ENCODE measurements around the gene DNAJA3.

DNAJA3 gene

DNA sequence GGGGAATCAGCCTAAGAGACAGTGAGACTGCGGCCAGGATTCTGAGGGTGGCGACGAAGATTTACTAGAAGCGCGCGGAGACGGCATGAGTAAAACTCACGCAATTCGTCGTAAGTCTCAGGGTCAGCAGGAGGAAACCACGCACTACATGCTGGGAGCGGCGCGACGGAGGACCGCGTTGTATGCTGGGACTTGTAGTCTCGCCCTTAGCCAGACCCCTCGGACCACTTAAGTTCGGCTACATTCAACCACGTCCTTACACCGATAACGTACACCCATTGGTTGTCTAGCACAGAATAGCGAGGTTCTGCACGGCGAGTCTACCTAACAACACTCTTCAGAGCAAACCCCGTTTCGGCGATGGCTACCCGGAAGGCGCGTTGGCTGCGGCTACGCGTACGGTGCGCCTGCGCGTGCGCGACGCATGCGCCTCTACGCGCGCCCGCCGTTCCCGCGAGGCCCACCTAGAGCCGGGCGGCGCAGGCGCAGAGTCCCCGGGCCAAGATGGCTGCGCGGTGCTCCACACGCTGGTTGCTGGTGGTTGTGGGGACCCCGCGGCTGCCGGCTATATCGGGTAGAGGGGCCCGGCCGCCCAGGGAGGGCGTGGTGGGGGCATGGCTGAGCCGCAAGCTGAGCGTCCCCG is at the start of gene DNAJA3:
Gene DNAJA3, plus strand, starts transcription at position 491 of the 643 bp plus-strand sequence. Its CDS starts 14 bp downstream, at position 505.
- peak; percentile 82 to 86 (median 83) for DNase-seq (ENCODE audit: low read depth in 3 of 3)

DNA sequence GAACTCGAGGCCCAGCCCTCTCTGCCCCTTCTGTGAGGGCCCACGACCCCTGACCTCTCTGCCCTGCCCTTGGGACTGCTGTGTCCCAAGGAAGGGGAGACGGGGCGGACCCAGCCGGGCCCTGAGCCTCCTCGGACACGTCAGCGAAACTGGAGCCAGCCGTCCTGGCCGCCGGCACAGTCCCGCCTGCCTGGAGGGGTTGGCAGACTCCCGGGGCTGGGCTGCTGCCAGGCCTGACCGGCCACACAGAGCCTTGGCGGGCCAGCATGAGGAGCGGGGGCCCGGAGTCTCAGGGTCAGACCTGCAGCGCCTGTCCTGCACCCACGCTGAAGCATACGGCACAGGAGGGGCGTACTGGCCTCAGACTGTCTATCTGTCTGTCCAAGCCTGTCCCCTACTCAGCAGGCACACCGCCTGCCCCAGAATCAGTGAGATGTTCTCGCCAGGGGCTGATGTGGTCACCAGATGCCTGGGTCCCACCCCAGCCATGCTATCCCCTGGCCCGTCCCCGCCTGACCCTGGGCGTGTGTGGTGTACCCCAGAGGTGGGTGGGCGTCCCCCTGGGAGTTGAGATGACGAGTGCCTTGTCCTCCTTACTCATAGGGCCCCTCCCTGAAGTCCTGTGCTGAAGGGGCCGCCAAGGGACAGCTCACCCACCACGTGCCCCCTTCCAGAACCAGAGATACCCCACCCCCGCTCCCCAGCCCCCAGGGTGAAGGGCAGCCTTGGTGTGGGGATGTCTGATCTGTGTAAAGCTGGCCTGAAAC is 49.4 kb upstream of the DNAJA3 start:
- no peak for DNase-seq (ENCODE audit: low read depth in 3 of 3)

DNA sequence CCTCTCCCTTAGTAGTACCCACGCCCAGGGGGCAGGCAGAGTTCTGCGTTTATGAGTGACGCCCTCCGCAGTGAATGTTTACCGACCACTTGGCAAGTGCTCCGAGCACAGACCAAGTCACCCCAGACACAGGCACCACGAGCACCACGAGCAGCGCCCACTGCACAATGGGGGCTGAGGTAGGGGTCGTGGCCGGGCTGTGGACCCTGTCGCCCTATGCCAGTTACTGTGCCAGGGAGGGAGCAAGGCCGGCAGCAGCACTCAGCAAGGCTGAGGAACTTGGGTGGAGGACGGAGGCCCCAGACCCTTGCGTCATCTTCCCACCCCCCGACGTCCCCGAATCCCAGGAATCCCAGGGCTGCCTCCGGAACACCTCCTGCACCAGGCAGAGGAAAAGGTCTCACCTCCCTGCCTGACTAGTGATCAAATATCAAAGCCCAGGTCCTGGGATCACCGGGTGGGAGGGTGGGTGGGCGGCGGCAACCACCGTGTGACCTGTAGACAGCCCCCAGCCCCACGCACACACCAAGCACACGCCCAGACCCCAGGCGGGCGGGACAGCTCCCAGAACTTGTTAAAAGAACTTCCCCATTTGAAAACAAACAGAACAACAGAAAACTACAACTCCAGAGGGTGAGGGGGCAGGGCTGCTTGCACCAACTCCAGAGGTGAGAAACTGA is 48.6 kb upstream of the DNAJA3 start:
- DNase-seq (ENCODE audit: low read depth in 3 of 3): no peak

DNA sequence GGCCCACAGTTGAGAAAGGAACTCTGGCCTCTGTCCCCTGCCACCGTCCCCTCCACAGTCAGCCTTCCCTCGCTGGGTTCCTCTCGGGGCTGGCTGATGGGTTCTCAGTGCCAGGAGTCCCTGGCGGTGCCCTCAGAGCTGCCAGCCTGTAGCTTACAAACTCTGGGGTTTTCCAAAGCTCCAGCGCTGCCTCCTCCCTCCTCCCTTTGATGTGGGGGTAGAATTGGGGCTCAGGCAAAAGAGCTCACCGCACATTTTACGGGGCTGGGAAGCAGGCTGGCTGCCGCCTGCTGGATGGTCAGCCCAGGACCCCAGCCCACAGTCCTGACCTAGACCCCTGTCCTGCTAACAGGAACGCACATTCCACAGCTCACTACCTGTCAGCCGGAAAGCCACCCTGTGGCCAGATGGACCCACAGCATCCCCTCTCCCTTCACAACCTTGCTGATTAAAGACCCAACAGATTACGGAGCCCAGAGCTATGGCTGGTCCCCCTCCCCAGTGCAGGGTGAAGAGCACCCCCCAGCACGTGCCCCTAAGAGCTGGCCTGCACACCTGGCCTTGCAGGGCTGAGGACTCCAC is 48.0 kb upstream of the DNAJA3 start:
- DNase-seq (ENCODE audit: low read depth in 3 of 3): no peak

DNA sequence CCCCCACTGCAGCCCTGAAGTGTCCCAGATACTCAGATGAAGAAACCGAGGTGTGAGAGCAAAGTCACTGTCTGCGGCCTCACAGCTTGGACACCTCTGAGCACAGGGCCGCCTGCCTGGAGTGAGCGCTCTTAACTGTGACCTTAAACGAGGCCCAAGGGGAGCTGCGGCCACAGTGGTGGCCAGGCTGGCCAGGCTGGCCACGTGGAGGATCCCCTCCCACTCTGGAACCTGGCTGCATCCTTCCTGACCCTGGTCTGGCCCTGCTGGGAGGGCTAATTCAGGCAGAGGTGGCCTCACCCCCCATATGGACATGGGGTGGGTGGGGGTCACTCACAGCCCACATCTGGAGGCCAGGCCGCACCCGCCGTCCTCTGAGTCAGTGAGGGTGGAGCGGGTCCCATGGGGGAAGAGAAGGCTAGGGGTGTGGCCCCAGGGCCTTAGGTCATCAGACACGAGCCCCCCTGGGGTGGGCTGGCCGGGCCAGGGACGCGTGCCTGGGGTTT is 47.5 kb upstream of the DNAJA3 start:
- no peak for DNase-seq (ENCODE audit: low read depth in 3 of 3)

DNA sequence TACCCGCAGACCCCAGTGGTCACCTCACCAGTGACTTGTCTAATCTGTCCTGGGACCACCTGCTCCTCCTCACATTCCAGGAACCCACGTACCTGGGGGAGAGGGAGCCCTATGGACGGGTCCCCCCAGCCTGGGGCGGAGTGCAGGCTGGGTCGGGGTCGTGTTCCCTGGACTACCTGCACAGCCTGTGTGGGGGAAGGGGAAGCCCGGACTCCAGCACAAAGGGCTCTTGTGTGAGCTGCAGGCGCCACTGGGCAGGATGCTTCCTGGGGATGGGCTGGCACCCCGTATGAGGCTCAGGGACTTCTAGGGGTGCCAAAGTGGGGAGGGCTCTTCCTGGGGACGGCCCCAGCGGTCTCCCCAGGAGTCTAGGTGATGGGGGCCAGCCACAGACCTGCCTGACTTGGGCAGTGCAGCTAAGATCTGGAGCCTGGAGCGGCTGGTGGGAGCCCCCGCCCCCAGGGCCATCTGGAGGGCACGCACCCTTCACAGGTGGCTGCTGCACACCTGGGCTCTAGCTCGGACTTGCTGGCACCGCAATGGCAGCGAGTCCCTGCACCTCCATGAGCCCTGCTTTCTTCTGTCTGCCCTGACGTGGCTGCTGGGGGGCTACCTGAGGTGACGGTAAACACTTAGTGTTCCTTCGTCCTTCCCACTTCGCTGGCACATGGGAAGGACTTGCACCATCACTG is 46.5 kb upstream of the DNAJA3 start:
- no peak for DNase-seq (ENCODE audit: low read depth in 3 of 3)

DNA sequence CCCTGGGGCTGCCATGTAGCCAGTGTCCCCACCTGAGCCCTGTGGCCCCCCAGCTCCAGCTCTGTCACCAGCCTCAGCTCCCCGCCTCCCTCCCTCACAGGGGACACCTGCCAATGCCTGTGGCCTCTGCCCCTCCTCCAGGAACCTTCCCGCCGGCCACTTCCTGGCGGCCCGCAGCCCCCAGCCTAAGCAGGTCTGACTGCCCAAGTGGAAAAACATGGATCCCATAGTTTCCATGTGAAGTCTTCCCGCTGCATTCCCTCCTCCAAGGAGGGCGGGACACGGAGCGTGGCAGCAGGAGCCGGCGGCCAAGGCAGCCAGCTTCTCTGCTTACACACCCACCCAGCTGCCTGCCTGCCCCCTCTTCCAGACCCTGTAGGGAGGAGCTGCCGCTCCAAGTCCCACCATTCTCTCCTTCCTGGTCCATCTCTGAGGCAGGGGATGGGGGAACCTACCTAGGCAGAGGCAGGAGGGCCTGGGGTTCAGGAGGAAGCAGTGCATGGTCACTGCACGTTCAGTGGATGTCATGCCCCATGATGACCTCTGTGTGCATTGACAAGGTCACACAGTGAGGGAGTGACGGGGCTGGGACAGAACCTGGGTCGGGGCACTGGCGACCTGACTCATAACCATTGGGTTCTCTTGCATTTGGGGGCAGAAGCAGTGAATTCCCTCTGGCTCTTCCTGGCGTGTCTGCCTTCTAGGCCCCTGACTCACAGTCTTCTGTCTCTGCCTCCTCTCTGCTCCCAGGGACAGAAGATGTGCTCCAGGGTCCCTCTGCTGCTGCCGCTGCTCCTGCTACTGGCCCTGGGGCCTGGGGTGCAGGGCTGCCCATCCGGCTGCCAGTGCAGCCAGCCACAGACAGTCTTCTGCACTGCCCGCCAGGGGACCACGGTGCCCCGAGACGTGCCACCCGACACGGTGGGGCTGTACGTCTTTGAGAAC is 45.3 kb upstream of the DNAJA3 start:
- DNase-seq (ENCODE audit: low read depth in 3 of 3): no peak

DNA sequence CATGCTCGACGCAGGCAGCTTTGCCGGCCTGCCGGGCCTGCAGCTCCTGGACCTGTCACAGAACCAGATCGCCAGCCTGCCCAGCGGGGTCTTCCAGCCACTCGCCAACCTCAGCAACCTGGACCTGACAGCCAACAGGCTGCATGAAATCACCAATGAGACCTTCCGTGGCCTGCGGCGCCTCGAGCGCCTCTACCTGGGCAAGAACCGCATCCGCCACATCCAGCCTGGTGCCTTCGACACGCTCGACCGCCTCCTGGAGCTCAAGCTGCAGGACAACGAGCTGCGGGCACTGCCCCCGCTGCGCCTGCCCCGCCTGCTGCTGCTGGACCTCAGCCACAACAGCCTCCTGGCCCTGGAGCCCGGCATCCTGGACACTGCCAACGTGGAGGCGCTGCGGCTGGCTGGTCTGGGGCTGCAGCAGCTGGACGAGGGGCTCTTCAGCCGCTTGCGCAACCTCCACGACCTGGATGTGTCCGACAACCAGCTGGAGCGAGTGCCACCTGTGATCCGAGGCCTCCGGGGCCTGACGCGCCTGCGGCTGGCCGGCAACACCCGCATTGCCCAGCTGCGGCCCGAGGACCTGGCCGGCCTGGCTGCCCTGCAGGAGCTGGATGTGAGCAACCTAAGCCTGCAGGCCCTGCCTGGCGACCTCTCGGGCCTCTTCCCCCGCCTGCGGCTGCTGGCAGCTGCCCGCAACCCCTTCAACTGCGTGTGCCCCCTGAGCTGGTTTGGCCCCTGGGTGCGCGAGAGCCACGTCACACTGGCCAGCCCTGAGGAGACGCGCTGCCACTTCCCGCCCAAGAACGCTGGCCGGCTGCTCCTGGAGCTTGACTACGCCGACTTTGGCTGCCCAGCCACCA is 44.4 kb upstream of the DNAJA3 start:
- DNase-seq (ENCODE audit: low read depth in 3 of 3): no peak

DNA sequence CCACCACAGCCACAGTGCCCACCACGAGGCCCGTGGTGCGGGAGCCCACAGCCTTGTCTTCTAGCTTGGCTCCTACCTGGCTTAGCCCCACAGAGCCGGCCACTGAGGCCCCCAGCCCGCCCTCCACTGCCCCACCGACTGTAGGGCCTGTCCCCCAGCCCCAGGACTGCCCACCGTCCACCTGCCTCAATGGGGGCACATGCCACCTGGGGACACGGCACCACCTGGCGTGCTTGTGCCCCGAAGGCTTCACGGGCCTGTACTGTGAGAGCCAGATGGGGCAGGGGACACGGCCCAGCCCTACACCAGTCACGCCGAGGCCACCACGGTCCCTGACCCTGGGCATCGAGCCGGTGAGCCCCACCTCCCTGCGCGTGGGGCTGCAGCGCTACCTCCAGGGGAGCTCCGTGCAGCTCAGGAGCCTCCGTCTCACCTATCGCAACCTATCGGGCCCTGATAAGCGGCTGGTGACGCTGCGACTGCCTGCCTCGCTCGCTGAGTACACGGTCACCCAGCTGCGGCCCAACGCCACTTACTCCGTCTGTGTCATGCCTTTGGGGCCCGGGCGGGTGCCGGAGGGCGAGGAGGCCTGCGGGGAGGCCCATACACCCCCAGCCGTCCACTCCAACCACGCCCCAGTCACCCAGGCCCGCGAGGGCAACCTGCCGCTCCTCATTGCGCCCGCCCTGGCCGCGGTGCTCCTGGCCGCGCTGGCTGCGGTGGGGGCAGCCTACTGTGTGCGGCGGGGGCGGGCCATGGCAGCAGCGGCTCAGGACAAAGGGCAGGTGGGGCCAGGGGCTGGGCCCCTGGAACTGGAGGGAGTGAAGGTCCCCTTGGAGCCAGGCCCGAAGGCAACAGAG is 43.5 kb upstream of the DNAJA3 start:
- DNase-seq (ENCODE audit: low read depth in 3 of 3): no peak

DNA sequence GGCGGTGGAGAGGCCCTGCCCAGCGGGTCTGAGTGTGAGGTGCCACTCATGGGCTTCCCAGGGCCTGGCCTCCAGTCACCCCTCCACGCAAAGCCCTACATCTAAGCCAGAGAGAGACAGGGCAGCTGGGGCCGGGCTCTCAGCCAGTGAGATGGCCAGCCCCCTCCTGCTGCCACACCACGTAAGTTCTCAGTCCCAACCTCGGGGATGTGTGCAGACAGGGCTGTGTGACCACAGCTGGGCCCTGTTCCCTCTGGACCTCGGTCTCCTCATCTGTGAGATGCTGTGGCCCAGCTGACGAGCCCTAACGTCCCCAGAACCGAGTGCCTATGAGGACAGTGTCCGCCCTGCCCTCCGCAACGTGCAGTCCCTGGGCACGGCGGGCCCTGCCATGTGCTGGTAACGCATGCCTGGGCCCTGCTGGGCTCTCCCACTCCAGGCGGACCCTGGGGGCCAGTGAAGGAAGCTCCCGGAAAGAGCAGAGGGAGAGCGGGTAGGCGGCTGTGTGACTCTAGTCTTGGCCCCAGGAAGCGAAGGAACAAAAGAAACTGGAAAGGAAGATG is 42.8 kb upstream of the DNAJA3 start:
- no peak for DNase-seq (ENCODE audit: low read depth in 3 of 3)

DNA sequence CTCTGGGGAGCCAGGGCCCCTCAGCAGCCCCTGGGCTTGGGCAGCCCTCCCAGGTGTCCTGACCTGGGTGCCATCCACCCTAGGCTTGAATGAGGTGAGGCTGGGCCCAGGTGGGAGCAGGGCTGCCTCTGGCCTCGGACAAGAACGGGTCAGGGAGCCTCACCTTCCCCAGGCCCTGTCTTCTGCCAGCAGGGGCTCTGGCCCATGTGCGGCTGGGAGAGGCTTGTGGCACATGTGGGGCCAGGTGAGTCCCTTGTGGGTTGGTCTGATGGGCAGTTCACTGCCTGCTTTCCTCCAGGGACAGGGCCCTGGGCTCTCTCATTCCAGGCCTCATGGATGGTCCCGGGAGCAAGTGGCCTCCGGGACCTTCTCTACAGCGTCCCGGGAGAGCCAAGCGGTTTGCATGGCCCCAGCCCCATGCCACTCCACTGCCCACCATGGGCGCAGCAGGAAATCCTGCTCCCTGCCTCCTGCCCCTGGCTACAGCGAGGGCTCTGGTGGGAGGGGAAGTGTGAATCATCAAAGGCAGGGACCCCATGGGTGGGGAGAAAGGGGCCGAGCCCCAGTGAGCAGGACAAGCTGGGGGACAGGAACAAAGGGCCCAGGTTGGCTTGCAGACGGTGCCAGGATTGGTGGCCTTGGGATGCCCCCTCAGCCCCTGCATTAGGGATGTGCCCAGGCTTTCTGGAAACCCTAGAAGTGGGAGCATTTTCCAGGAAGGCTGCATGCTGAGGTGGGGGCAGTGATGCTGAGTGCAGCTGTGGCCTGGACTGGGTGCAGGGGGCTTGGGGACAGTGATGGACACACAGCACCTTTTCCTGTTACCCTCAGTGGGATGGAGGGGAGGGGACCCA is 41.9 kb upstream of the DNAJA3 start:
- no peak for DNase-seq (ENCODE audit: low read depth in 3 of 3)

DNA sequence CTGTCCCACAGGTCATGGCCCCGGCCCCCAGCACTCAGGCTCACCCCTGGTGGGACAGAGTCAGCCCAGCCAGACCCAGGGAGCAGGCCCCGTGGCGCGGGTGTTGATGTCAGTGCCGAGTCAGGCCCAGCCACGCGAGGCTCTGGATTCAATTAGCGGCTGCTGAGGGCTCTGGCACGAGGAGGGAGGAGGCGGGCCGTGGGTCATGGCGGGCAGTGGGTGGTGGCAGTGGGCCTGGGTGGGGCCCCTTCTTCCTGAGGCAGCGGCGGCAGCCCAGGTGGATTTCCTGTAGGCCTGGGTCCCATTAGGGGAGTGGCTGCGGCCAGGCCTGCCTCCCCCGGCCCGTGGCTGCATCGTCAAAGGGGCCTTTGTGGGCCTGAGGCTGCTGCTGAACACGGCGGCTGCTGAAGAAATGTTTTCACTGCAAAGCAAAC is 41.1 kb upstream of the DNAJA3 start:
- DNase-seq (ENCODE audit: low read depth in 3 of 3): no peak

DNA sequence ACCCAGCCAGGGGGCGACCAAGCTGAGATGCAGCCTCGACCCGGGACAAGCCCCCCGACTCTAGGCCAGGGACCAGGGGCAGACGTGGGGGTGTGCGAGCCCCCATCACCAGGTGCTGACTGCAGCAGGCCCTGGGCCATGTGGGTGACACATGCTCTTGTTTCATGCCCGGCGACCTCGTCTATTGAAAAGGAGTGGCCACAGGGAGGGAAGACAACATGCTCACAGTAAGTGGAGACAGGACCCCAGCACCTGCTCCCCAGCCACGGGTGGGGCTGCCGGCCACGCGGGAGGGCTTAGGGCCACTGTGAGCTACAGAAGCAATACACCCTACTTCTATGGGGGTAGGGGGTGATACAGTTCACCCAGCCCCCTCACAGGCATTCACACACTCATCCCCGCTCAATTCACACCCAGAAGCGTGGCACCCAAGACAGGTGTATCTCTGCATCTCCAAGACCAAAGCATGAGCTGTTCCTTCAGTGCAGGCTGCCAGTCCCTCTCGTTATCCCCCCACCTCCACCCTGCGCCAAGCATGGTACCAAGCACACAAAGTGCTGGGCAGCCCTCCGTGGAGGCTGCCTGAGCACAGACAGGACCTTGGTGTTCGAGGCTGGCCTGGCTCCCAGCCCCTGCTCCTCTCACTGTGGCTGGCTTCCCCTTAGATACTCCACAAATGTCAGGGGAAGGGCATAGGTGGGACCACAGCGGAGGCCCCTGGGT is 40.4 kb upstream of the DNAJA3 start:
- no peak for DNase-seq (ENCODE audit: low read depth in 3 of 3)

DNA sequence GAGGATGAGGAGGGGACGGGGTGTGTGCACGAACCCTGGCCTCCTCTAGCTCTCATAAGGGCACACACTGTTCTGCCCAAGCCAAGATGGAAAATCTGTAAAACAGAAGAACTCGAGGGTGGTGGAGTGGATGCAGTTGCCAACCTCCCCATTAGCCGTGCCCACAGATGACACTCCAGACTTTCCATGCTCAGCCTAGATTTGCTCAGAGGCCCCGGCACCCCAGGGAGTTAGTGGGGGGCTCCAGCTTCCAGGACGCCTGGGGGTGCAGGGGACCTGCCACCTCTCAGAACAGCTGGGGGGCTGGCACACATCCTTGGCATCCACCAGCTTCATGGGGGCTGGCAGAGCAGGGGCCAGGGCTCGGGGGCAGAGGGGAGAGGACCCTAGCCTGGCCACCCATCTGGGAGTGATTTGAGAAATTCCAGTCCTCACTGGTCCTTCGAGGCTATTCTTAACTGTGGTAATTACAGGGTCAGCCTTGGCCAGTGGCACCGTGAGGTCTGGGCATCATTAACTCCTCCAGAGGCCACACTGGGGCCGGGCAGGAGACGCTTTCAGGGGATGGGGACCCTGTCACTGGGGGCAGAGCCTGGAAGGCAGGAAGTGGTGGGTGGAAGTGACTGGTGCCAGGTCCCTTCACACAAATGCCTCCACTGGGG is 39.7 kb upstream of the DNAJA3 start:
- no peak for DNase-seq (ENCODE audit: low read depth in 3 of 3)

DNA sequence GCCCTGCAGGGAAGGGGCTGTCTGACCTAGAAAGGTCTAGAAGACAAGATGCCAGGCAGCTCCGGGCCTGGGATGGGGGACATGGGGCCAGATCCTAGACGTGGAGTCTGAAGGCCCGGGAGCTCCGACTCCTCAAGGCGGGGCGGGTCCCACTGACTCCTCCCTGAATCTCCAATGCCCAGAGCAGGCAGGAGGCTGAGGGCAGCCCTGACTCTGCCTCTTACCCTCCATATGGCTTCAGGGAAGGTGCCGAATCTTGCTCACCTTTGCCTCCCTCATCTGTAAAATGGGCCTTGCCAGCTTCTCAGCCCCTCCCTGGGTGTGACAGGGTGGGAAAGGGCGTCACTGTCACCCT is 39.2 kb upstream of the DNAJA3 start:
- no peak for DNase-seq (ENCODE audit: low read depth in 3 of 3)

DNA sequence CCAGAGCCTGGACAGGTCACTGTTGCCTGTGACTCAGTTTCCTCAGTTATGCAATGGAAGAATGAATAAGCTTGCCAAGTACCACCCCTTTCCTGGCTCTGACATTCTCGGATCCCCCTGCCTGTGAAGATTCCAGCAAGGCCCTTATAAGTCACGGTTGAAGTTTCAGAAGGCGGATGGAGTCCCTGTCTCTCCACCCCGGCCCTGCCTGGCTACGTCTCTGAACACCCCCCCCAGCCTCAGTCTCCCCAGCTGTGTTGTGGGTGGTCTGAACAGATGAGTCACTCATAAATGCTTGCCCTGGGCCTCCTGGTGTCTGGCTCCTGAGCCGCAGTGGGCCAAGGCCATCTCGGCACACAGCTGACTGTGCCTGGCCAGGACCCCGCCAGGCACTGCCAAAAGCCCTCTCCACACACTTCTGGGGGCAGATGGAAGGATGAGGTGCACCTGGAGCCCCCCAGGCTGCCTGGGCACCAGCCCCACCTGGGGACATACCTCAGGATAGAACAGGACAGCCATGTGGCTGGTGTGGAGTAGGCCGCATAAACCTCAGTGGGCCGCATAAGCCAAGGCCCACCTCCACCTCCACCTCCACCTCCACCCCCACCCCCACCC is 38.6 kb upstream of the DNAJA3 start:
- DNase-seq (ENCODE audit: low read depth in 3 of 3): no peak

Data from stimulated activated CD4-positive, alpha-beta T cell treated with anti-CD3 and anti-CD28 coated beads, TNF-alpha, amount 100 ng/mL, for 4 hours (primary cell).